Stimulated activated naive CD8-positive, alpha-beta T cell treated with anti-CD3 and anti-CD28 coated beads, Interleukin-15, Interleukin-2, amounts not matched to agents 100 ng/mL and 50 ng/mL, for 24 hours (primary cell): ENCODE results near the gene MEI4.
"Not testable (repeated sequence)": the region's sequence is repeated elsewhere in the genome, so short reads cannot be mapped to it uniquely, and the experiment has no call there.

ENCODE experiments used
- H3K27ac Mint-ChIP-seq: one replicate; pipeline ENCODE4 v1.8.0; 2021; ENCODE audit warnings: mild to moderate bottlenecking, mixed read lengths
- H3K27me3 Mint-ChIP-seq: one replicate; pipeline ENCODE4 v1.8.0; 2021; ENCODE audit warnings: mixed read lengths
- H3K36me3 Mint-ChIP-seq: one replicate; pipeline ENCODE4 v1.8.0; 2021; ENCODE audit warnings: low read depth, mixed read lengths
- H3K4me1 Mint-ChIP-seq: one replicate; pipeline ENCODE4 v1.8.0; 2021; ENCODE audit warnings: low read depth, mixed read lengths
- H3K4me3 Mint-ChIP-seq: one replicate; pipeline ENCODE4 v1.8.0; 2021; ENCODE audit warnings: mild to moderate bottlenecking, mixed read lengths
- H3K9me3 Mint-ChIP-seq: one replicate; pipeline ENCODE4 v1.8.0; 2021; ENCODE audit warnings: mixed read lengths

The MEI4 gene

DNA sequence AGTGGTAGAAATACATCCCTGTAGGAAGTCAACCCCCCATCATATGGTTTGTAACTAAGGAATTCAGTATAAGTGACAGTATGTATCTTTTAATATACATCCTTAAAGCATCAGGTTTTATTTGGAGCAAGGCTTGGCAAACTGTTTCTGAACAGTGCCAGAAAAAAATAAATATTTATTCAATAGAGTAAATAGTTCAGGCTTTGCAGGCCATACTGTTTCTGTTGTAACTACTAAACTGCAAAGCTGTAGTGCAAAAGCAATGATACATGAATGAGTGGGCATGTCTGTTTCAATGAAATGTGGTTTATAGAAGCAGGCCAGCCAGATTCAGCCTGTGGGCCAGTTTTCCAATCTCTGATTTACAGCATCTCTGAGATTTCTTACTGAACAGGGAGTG is 977 bp downstream of the MEI4 start:
- H3K27me3 Mint-ChIP-seq = peaks cover 19% of the 10 kb centered on the region
- no peak overlapping the region for H3K27ac Mint-ChIP-seq
- H3K9me3 Mint-ChIP-seq = peaks cover 7% of the 10 kb centered on the region
- peaks cover 4% of the 10 kb centered on the region for H3K4me1 Mint-ChIP-seq
- no peaks in the 10 kb centered on the region for H3K36me3 Mint-ChIP-seq
- no peak overlapping the region for H3K4me3 Mint-ChIP-seq

DNA sequence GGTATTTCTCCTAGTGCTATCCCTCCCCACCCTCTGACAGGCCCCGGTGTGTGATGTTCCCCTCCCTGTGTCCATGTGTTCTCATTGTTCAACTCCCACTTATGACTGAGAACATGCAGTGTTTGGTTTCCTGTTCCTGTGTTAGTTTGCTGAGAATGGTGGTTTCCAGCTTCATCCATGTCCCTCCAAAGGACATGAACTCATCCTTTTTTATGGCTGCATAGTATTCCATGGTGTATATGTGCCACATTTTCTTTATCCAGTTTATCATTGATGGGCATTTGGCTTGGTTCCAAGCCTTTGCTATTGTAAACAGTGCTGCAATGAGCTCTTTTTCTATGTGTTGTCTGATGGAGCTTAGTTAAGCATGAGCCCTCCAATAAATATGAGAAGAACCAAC is 2.2 kb downstream of the MEI4 start:
- H3K27ac Mint-ChIP-seq, H3K9me3 Mint-ChIP-seq, H3K4me1 Mint-ChIP-seq, H3K36me3 Mint-ChIP-seq, H3K4me3 Mint-ChIP-seq: not testable (repeated sequence)
- H3K27me3 Mint-ChIP-seq = peaks cover 13% of the 10 kb centered on the region

DNA sequence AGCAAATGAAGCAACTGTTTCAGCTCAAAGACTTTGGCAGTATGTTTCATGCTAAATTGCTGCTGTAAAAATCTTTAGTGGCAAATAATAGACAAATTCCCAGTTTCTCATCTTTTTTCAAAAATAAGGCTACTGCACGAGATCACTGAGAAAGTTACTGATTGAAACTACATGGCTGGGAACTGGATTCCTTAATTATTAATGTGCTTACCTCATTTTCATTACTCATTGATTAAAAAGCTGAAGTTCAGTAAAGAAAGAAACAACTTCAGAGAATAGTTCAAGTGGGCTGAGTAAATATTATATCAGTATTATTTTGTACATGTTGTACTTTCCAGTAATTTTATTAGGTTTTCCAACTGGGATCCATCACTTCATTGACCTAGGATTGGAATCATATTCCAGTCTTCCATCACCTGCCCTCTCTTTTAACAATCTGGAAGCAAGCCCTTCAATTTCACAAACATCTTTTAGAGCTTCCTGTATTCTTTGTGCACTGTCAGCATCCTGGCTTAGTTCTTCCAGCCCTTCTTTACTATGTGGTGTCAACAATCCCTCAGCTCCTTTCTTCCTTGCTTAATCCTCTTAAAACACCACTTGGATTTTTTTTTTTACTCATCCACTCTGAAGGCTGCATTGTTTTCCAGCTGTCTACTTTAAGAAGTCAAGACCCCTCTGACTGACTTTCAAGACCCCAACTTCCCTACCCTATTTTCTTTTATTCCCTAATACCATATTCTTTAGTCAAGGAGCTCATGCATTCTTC is 4.3 kb downstream of the MEI4 start:
- Mint-ChIP-seq H3K4me1 (no peaks in the 10 kb centered on the region), H3K27ac (no peak overlapping the region), H3K36me3 (no peaks in the 10 kb centered on the region), H3K4me3 (no peak overlapping the region), H3K9me3 (peaks cover under 1% of the 10 kb centered on the region), H3K27me3 (peaks cover under 1% of the 10 kb centered on the region)

- Mint-ChIP-seq H3K27me3 (no peaks in the 10 kb centered on the region), H3K27ac (no peak overlapping the region), H3K36me3 (no peaks in the 10 kb centered on the region), H3K4me3 (no peak overlapping the region), H3K4me1 (no peaks in the 10 kb centered on the region), H3K9me3 (no peaks in the 10 kb centered on the region)
Observed at GRCh38 chr6:77666340-77666739, 13.5 kb downstream of the MEI4 start.

- no peaks in the 10 kb centered on the region for H3K4me1 Mint-ChIP-seq
Observed at GRCh38 chr6:77666846-77667245, 14.0 kb downstream of the MEI4 start.

DNA sequence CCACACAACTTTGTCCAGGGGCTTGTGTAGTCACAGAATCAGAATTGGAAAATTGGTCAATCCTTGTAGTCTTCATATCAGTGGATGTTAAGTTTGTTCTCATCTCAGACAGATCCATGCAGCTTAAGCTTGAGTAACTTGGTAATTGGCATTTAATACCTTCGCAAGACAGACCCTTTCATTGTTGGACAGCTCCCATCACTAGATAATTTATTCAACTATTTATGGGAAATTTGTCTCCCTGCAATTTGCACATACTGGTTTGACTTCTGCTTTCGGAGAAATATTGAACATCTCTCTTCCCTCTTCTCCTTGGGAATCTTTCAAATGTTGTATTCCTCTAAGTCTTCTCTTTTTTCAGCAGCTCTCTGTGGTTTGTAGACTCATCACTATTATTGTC is 17.1 kb downstream of the MEI4 start:
- Mint-ChIP-seq H3K9me3 (no peaks in the 10 kb centered on the region), H3K27me3 (no peaks in the 10 kb centered on the region), H3K27ac (no peak overlapping the region), H3K36me3 (no peaks in the 10 kb centered on the region), H3K4me1 (no peaks in the 10 kb centered on the region), H3K4me3 (no peak overlapping the region)

More at GRCh38 chr6:77666846-77667245, 14.0 kb downstream of the MEI4 start:
- Mint-ChIP-seq H3K27me3 (no peaks in the 10 kb centered on the region), H3K9me3 (no peaks in the 10 kb centered on the region), H3K4me3 (no peak overlapping the region), H3K27ac (no peak overlapping the region), H3K36me3 (no peaks in the 10 kb centered on the region)

GRCh38 chr6:77674211-77674610 is 21.4 kb downstream of the MEI4 start:
- Mint-ChIP-seq H3K27ac (no peak overlapping the region), H3K4me1 (no peaks in the 10 kb centered on the region), H3K9me3 (no peaks in the 10 kb centered on the region), H3K4me3 (no peak overlapping the region), H3K27me3 (no peaks in the 10 kb centered on the region), H3K36me3 (no peaks in the 10 kb centered on the region)

DNA sequence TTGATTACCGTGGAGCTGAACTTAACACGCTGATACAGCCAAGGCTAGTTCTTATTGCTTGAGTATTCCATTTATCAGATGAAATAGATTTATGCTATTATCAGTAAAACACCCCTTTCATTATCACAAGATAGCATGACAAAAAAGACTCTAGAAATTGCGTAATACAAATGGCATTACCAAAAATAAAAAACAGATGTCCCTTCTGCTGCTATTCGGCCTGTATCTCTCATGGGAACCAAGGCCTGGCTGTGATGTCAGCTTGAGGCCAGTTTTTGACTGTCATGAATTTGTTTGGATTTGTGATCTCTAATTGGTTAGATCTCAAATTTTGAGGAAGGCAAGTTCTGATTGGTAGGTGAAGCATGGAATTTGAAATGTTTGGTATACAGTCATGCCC is 25.2 kb downstream of the MEI4 start:
- Mint-ChIP-seq H3K27me3 (no peaks in the 10 kb centered on the region), H3K27ac (no peak overlapping the region)

DNA sequence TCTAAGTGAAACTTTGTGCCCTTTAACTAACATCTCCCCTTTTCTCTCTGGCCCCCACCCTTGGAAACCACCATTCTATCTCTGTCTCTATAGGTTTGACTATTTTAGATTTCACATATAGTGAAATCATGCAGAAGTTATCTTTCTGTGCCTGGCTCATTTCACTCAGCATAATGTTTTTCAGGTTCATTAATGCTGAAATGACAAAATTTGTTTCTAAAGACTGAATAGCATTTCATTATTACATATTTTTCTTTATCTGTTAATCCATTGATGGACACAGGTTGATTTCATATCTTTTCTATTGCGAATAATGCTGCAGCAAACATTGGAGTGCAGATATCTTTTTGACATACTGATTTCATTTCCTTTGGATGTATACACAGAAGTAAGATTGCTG is 30.7 kb downstream of the MEI4 start:
- H3K36me3 Mint-ChIP-seq = no peaks in the 10 kb centered on the region
- no peaks in the 10 kb centered on the region for H3K4me1 Mint-ChIP-seq
- no peaks in the 10 kb centered on the region for H3K27me3 Mint-ChIP-seq
- no peak overlapping the region for H3K27ac Mint-ChIP-seq
- H3K9me3 Mint-ChIP-seq = no peaks in the 10 kb centered on the region
- no peak overlapping the region for H3K4me3 Mint-ChIP-seq

More for the DNA sequence above, 25.2 kb downstream of the MEI4 start:
- H3K4me1 Mint-ChIP-seq = no peaks in the 10 kb centered on the region
- H3K36me3 Mint-ChIP-seq = no peaks in the 10 kb centered on the region
- H3K9me3 Mint-ChIP-seq = no peaks in the 10 kb centered on the region
- H3K4me3 Mint-ChIP-seq = no peak overlapping the region

GRCh38 chr6:77686931-77687330 is 34.1 kb downstream of the MEI4 start:
- no peak overlapping the region for H3K27ac Mint-ChIP-seq
- no peak overlapping the region for H3K4me3 Mint-ChIP-seq
- no peaks in the 10 kb centered on the region for H3K36me3 Mint-ChIP-seq
- peaks cover 4% of the 10 kb centered on the region for H3K9me3 Mint-ChIP-seq
- no peaks in the 10 kb centered on the region for H3K4me1 Mint-ChIP-seq
- no peaks in the 10 kb centered on the region for H3K27me3 Mint-ChIP-seq

- H3K36me3 Mint-ChIP-seq = no peaks in the 10 kb centered on the region
- peaks cover 4% of the 10 kb centered on the region for H3K9me3 Mint-ChIP-seq
- H3K27ac Mint-ChIP-seq = no peak overlapping the region
- no peaks in the 10 kb centered on the region for H3K27me3 Mint-ChIP-seq
- H3K4me1 Mint-ChIP-seq = no peaks in the 10 kb centered on the region
- H3K4me3 Mint-ChIP-seq = no peak overlapping the region
Observed at GRCh38 chr6:77688649-77689048, 35.8 kb downstream of the MEI4 start.

GRCh38 chr6:77700095-77700494 is 47.3 kb downstream of the MEI4 start:
- H3K4me1 Mint-ChIP-seq, H3K36me3 Mint-ChIP-seq, H3K27ac Mint-ChIP-seq, H3K27me3 Mint-ChIP-seq, H3K4me3 Mint-ChIP-seq, H3K9me3 Mint-ChIP-seq: not testable (repeated sequence)

- no peaks in the 10 kb centered on the region for H3K36me3 Mint-ChIP-seq
- H3K4me3 Mint-ChIP-seq = no peak overlapping the region
- H3K4me1 Mint-ChIP-seq = no peaks in the 10 kb centered on the region
- H3K27ac Mint-ChIP-seq = no peak overlapping the region
- H3K9me3 Mint-ChIP-seq = peaks cover 19% of the 10 kb centered on the region
- no peaks in the 10 kb centered on the region for H3K27me3 Mint-ChIP-seq
Observed at GRCh38 chr6:77707603-77708002, 54.8 kb downstream of the MEI4 start.

DNA sequence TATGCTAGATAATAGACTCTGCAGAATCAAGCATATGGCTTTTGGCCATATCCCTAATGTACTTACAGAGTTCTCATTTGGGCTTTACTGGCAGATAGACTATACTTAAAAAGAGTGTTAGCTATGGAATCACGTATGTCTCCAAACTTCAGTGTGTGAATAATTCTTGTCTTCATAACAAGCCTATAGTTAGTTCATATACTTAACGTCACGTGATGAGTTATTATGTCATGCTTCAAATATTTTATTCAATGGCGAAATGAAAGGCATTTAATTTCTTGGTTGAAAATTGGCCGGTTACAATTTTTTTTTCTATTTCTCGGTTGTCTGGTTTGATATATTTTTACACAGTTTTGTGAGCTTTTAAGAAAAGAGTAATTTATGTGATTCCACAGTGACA is 62.7 kb downstream of the MEI4 start:
- H3K4me1 Mint-ChIP-seq = no peaks in the 10 kb centered on the region
- no peaks in the 10 kb centered on the region for H3K27me3 Mint-ChIP-seq
- H3K36me3 Mint-ChIP-seq = no peaks in the 10 kb centered on the region
- no peak overlapping the region for H3K27ac Mint-ChIP-seq
- H3K4me3 Mint-ChIP-seq = no peak overlapping the region
- H3K9me3 Mint-ChIP-seq = peaks cover 4% of the 10 kb centered on the region

DNA sequence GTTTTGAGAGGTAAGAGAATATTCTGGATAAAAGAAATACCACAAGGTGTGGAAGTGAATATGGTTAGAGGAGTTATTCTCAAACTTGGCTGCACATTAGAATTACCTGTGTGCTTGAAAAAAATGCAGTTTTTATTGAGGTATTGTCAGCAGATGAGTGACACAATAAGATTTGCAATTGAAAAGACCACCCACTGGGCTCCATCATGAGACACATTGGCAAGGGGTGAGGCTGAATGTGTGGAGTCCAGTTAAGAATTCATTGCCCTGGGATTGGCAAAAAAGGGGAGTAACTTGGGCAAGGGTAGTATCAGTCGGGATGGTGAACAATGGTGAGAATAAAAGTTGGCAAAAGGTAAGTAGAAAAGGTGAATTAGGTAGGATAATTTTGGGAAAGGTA is 63.5 kb downstream of the MEI4 start:
- no peaks in the 10 kb centered on the region for H3K36me3 Mint-ChIP-seq
- no peak overlapping the region for H3K27ac Mint-ChIP-seq
- no peaks in the 10 kb centered on the region for H3K4me1 Mint-ChIP-seq
- no peaks in the 10 kb centered on the region for H3K27me3 Mint-ChIP-seq
- H3K9me3 Mint-ChIP-seq = peaks cover 4% of the 10 kb centered on the region
- no peak overlapping the region for H3K4me3 Mint-ChIP-seq

DNA sequence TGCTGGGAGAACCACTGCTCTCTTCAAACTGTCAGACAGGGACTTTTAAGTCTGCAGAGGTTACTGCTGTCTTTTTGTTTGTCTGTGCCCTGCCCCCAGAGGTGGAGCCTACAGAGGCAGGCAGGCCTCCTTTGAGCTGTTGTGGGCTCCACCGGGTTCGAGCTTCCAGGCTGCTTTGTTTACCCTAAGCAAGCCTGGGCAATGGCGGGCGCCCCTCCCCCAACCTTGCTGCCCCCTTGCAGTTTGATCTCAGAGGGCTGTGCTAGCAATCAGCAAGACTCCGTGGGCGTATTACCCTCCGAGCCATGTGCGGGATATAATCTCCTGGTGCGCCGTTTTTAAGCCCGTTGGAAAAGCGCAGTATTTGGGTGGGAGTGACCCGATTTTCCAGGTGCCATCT is 83.2 kb downstream of the MEI4 start:
- H3K27me3 Mint-ChIP-seq, H3K4me1 Mint-ChIP-seq, H3K36me3 Mint-ChIP-seq, H3K27ac Mint-ChIP-seq, H3K4me3 Mint-ChIP-seq: not testable (repeated sequence)
- peaks cover 10% of the 10 kb centered on the region for H3K9me3 Mint-ChIP-seq
